NCI-H345 (cell line): ENCODE results near the gene ZNF804A.

Source experiments
- DNase-seq: peaks from one replicate; lab custom pipeline; 2025; lab: John Stamatoyannopoulos, UW

Gene ZNF804A

DNA sequence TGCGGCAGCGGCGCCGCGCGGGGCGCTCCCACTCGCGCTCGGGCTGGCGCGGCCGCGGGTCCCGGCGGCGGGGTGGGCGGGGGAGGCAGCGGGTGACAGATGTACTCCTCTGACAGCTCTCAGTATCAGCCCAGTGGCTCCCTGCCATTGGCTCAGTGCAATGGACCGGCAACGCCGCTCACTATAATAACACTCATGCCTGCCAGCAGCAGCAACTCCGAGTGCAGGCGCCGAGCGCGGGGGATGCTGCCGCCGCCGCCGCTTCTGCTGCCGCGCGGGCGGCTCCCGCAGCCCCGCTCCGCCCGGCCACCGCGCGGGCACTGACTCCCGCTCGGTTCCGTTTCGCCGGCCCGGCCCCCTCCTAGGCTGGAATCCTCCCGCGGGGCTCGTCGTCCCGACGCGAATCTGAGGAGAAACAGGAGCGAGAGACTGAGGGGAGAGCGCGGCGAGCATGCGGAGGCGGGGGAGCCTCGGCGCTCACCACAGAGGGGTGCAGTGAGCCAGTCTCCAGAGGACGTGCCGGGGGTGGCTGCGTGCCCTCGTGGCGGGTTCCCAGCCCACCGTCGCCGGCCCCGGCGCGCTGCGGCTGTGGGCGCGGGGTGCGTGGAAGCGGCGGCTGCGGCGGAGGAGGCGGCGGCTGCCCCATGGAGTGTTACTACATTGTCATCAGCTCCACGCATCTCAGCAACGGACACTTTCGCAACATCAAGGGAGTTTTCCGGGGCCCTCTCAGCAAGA is at the start of gene ZNF804A:
TSS of gene ZNF804A (plus strand) at position 214 of the 738 bp plus-strand sequence. CDS start at position 645, 431 bp downstream.
- peak; percentile 73 for DNase-seq

- no peak for DNase-seq
These were observed 49.2 kb upstream of the ZNF804A start for GRCh38 chr2:184549153-184549552.

DNA sequence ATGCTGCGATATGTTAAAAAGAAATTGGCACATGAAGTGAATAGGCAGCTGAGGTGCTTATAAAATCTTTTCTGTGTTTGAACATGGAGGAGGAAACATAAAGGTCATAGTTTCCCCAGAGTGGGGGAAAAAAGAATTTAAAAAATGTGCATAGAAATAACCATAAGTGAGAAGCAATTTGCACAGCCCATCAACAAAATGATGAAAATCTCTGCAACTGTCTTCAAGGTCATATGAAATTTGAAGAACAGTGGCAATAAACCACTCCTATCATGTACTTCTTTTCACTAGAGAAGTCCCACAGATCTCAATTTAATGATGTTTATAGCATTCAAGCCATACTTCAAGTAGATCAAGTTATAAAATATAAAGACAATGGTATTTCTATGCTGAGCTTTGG is 46.7 kb upstream of the ZNF804A start:
- no peak for DNase-seq

GRCh38 chr2:184554736-184555135 is 43.6 kb upstream of the ZNF804A start:
- no peak for DNase-seq

- no peak for DNase-seq
These were observed 43.0 kb upstream of the ZNF804A start for GRCh38 chr2:184555352-184555751.

GRCh38 chr2:184556639-184557038 is 41.7 kb upstream of the ZNF804A start:
- DNase-seq: no peak

DNA sequence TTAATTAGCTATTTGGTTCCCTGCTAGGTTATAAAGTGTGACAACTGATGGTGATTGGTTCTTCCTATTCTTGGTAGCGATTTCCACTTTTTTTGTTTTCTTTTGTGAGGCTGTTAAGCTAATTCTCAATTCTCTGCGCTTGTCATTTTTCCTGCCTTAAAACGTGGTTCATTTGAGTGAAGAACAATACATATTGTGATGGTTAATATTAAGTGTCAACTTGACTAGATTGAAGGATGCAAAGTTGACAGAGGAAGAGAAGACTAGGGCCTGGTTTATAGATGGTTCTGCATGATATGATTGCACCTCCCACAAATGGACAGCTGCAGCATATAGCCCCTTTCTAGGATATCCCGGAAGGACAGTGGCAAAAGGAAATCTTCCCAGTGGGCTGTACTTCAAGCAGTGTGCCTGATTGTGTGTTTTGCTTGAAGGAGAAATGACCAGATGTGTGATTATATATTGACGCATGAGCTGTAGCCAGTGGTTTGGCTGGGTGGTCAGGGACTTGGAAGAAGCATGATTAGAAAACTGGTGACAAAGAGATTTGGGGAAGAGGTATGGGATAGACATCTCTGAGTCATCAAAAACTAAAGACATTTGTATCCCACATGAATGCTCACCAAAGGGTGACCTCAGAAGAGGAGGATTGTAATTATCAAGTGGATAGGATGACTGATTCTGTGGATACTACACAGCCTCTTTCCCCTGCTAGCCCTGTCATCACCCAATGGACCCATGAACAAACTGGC is 39.4 kb upstream of the ZNF804A start:
- no peak for DNase-seq

DNA sequence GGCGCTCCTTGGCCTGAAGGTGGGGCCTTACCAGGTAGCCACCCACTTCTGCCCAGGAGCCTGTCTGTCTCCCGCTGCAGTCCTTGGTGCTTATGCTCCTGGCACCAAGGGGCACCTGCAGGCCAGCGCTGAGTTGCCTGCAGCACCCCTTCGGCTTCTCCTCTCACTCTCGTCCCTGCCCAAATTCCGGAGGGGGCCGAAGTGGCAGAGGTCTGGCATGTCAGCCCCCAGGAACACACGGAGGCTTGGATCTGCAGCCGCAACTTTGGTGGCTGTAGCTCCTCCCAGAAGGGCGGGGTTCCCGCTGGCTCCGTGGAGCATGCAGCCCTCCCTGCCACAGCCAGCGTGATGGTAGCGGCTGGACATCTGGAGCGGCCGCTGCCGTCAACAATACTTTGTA is 37.7 kb upstream of the ZNF804A start:
- DNase-seq: no peak

- no peak for DNase-seq
These were observed 35.8 kb upstream of the ZNF804A start for GRCh38 chr2:184562532-184562931.

DNA sequence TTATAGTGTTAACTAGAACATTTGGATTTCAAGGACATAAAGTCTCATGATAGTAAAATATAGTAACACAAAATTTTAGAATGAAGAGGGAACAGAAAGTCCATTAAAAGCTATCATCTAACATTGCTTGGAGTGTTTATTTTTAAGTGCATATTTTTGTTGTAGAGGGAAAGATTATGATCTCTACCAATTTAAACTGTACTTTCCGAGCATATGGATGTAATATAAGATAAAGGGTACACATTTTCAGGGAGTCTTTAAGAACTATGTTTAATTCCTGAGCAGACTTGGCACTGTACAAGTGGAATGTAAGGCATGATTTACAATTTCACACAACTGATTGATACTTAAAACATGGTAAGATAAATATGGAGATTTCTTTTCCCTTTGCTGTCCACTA is 34.2 kb upstream of the ZNF804A start:
- DNase-seq: no peak

DNA sequence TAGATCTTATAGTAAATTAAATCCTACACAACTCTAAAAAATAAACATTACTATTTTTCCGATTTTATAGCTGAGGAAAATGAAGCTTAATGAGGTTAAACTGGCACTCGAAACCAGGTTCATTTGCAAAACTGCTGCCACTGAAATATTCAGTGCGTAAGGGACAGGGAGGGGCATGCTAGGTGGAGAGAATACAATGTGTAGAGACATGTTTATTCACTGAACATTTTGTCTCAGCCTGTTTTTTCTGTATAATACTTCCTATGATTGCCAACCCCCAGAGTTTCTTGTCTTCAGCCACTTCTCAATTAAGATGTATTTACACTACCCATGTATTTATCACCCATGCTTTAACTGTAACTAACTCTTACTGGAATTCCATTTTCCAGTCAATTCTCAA is 31.6 kb upstream of the ZNF804A start:
- no peak for DNase-seq

GRCh38 chr2:184577056-184577455 is 21.3 kb upstream of the ZNF804A start:
- no peak for DNase-seq

- no peak for DNase-seq
These were observed 20.6 kb upstream of the ZNF804A start for GRCh38 chr2:184577743-184578142.

DNA sequence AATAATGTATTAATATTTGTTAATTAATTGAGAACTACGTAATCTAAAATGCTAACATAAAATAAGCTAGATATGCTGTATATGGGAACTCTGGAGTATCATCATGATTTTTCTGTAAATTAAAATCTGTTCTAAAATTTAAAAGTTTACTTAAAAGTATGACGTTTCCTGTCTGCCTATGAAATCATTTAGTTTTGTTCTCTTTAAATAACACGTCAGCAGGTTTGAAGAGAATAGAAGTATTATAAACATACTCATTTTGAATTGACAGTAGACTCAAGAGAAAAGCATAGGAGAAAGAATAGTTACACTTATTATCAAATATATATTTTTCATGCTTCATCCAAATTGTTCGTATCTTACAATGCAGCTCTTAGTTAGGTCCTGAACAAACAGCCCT is 19.1 kb upstream of the ZNF804A start:
- DNase-seq: no peak

- no peak for DNase-seq
These were observed 16.9 kb upstream of the ZNF804A start for GRCh38 chr2:184581391-184581790.

DNA sequence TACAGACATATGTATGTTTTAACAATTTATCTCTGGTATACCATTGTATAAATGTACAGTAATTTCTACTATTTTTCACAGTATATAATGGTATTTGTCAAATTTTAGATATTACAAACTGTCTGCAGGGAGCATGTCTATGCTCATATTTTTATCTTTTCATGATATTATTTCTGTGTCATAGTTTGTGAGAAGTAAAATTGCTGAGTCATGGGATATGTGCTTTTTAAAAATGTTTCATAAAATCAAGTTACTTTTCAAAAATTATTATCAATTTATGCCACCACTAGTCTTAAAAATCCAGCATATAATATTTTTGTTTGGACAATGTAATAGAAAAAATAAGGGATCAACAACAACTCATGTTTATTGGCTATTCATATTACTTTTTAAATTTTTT is 9.1 kb upstream of the ZNF804A start:
- DNase-seq: no peak

- DNase-seq: no peak
These were observed 1.4 kb upstream of the ZNF804A start for GRCh38 chr2:184596819-184597411.

GRCh38 chr2:184597571-184597991 is 748 bp upstream of the ZNF804A start:
- no peak for DNase-seq

DNA sequence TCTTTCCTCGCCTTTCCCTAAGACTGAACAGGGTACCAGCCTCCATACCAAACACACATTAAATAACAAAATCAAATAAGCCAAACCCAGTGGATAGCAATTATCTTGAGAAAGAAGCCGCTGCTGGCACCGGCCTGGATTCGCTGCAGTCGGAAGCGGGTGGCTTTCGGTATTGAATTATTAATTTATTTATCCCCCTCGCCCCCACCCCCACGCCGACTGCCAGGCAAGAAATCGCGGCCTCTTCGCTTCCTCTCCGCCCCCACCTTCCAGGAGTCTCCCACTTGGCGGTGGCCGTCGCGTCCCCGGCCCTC is 370 bp upstream of the ZNF804A start:
- DNase-seq: no peak

- no peak for DNase-seq
These were observed 934 bp downstream of the ZNF804A start for GRCh38 chr2:184599054-184599871.

DNA sequence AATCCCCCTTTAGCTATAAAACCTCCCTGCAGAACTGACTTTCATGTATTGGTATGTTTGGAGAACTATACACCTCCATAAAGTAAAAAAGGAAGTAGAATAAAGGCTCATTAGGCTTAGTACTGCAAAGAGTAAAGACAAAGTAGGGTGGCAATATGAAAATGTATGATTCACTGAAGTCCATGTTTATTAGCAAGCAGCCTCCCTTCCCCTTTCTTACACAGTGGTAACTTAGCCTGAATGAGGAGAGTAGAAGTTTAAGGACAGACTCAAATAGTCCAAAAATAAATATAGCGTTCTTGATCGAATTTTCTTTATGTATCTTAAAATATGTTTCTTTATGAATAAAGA is 1.5 kb downstream of the ZNF804A start:
- DNase-seq: no peak

GRCh38 chr2:184602734-184603133 is 4.4 kb downstream of the ZNF804A start:
- no peak for DNase-seq

DNA sequence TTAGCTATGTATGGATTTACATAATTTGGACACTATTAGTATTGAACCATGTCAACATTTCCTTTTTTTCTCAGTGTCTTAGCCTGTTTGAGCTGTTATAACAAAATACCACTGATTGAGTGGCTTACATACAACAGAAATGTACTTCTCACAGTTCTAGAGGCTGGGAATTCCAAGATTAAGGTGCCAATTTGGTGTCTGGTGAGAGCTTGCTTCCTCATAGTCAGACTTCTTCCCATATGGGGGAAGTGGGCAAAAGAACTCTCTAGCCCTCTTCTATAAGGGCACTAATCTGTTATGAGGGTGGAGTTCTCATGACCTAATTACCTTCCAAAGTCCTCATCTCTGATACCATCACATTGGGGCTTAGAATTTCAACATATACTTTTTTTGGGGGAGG is 12.6 kb downstream of the ZNF804A start:
- no peak for DNase-seq
